ENCODE results near the gene N4BP3.

DNA sequence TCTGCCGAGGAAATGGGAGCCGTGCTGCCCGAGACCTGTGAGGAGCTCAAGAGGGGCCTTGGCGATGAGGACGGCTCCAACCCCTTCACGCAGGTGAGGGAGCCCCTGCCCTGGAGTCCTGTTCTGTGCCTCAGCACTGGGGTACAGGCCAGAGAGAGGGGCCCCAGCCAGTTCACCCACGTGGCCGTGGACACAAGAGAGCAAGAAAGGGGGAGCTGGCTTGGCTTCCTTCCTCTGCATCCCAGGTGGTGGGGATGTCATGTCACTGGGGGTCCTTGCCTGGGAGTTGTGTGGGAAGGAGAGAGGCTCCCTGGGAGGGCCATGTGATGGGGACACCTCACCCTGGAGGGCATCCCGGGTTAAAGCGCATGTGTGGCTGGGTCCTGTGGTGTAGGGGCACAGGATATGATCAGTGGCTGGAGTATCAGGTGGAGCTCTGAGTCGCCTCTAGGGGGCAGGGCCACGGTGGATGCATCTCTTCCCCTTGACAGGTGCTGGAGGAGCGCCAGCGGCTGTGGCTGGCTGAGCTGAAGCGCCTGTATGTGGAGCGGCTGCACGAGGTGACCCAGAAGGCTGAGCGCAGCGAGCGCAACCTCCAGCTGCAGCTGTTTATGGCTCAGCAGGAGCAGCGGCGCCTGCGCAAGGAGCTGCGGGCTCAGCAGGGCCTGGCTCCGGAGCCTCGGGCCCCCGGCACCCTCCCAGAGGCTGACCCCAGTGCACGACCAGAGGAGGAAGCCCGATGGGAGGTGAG lies 7.5 kb downstream of the N4BP3 start:
- no peak for TF ChIP-seq EP300 (IDR thresholded peaks at IDR 0.05)
- TF ChIP-seq, protein P1, sequence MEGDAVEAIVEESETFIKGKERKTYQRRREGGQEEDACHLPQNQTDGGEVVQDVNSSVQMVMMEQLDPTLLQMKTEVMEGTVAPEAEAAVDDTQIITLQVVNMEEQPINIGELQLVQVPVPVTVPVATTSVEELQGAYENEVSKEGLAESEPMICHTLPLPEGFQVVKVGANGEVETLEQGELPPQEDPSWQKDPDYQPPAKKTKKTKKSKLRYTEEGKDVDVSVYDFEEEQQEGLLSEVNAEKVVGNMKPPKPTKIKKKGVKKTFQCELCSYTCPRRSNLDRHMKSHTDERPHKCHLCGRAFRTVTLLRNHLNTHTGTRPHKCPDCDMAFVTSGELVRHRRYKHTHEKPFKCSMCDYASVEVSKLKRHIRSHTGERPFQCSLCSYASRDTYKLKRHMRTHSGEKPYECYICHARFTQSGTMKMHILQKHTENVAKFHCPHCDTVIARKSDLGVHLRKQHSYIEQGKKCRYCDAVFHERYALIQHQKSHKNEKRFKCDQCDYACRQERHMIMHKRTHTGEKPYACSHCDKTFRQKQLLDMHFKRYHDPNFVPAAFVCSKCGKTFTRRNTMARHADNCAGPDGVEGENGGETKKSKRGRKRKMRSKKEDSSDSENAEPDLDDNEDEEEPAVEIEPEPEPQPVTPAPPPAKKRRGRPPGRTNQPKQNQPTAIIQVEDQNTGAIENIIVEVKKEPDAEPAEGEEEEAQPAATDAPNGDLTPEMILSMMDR (IDR thresholded peaks at IDR 0.05), result peak in 5 of 6 experiments; percentile 16 to 59 (median 50)

Data from upper lobe of left lung (tissue), 4 donors.